ENCODE measurements around the gene CBX6. TPM values are rescaled to one million over a fixed set of nuclear protein-coding genes. Genes with fewer than 3 reads are reported as not detected.

The CBX6 gene
- polyA plus RNA-seq, 2 of the 4 experiments (the other 2 are of a cell fraction), result 9.8 to 24.0 TPM

- H3K9me3 ChIP-seq, result no peaks in the 10 kb centered on the region
- no peak overlapping the region for H3K4me3 ChIP-seq
- CTCF ChIA-PET, result interaction anchor here (1.1 to 2.6 kb wide), 5 partner anchors 17 to 54 kb away, joined by 3 to 10 read pairs (median 6); no protein-coding TSS in a partner anchor
- ATAC-seq (no peak), DNase-seq (ENCODE audit: low read depth in 1 of 2, low spot score in 1 of 2) (no peak), FAIRE-seq (no peak)
- H3K27ac ChIP-seq, result no peak overlapping the region
- POLR2A ChIA-PET, result no interaction called here
- no peaks in the 10 kb centered on the region for H3K4me1 ChIP-seq
- 47% methylated on average over 8 of the region's 8 CpGs for WGBS (ENCODE audit: missing lambda C conversion rate)
- no peak overlapping the region for H3K4me2 ChIP-seq
- no peak for TF ChIP-seq MYC (IDR thresholded peaks at IDR 0.05; ENCODE audit: borderline replicate concordance, low read length)
- TF ChIP-seq MAZ (IDR thresholded peaks at IDR 0.05; ENCODE audit: borderline replicate concordance, low read depth, low read length), result no peak
- TF ChIP-seq ZC3H11A (IDR thresholded peaks at IDR 0.05), result no peak
- TF ChIP-seq SMC3 (IDR thresholded peaks at IDR 0.05), result no peak
- TF ChIP-seq FOSL2 (IDR thresholded peaks at IDR 0.05), result no peak
- TF ChIP-seq FOSL2 (CRISPR knock-in tag; IDR thresholded peaks at IDR 0.05), result no peak
- TF ChIP-seq RFX5 (IDR thresholded peaks at IDR 0.05), result no peak
- TF ChIP-seq ZSCAN20 (CRISPR knock-in tag; IDR thresholded peaks at IDR 0.05), result no peak
- TF ChIP-seq ESRRA (IDR thresholded peaks at IDR 0.05; ENCODE audit: borderline replicate concordance, low read length), result no peak
- no peak for TF ChIP-seq JUNB (IDR thresholded peaks at IDR 0.05)
- TF ChIP-seq ATOH8 (CRISPR knock-in tag; IDR thresholded peaks at IDR 0.05; ENCODE audit: low read depth), result no peak
- TF ChIP-seq CBX8 (IDR thresholded peaks at IDR 0.05), result no peak
These were observed 52.0 kb downstream of the CBX6 start for GRCh38 chr22:38820020-38820419.

DNA sequence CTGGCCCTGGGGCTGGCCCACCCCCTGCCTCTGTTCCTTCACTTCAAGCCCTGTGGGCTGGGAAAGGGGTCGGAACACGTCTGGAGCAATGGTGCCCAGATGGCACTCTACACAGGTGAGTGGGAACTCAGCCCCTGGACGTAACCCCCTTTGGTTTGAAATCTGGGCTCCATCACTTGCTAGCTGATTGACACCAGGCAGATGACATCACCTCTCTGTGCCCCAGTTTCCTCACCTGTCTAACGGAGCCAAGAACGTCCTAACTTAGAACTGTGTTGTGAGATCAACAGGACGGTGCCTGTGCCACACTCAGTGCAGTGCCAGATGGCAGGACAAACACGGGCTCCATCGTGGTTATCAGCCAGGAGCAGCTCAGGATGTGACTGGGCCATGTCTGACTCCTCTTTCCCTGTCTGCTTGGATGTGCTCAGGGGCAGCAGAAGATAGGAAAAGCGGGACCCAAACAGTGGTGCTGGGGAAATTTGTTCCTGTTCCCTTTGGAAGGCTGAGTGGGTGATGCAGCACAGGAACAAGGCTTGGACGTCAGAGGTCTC is 52.6 kb downstream of the CBX6 start:
- Histone ChIP-seq H3K9me3 (no peaks in the 10 kb centered on the region), H3K27ac (no peak overlapping the region), H3K4me2 (no peak overlapping the region), H3K4me1 (no peaks in the 10 kb centered on the region), H3K4me3 (no peak overlapping the region)
- no peak for ATAC-seq
- no peak for FAIRE-seq
- ChIA-PET POLR2A (no interaction called here), CTCF (interaction anchor here (1.1 to 2.6 kb wide), 4 partner anchors 24 to 54 kb away, joined by 3 to 10 read pairs (median 7); partner anchors contain the start of gene NPTXR)
- WGBS (ENCODE audit: missing lambda C conversion rate), result 38% methylated on average over 8 of the region's 10 CpGs
- no peak for DNase-seq (ENCODE audit: low read depth in 1 of 2, low spot score in 1 of 2)
- TF ChIP-seq FOSL2 (IDR thresholded peaks at IDR 0.05), result no peak
- TF ChIP-seq FOSL2 (CRISPR knock-in tag; IDR thresholded peaks at IDR 0.05), result no peak
- TF ChIP-seq, protein P1, sequence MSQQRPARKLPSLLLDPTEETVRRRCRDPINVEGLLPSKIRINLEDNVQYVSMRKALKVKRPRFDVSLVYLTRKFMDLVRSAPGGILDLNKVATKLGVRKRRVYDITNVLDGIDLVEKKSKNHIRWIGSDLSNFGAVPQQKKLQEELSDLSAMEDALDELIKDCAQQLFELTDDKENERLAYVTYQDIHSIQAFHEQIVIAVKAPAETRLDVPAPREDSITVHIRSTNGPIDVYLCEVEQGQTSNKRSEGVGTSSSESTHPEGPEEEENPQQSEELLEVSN (IDR thresholded peaks at IDR 0.05; ENCODE audit: borderline replicate concordance, low read depth), result no peak
- TF ChIP-seq FOXS1 (CRISPR knock-in tag; IDR thresholded peaks at IDR 0.05), result no peak
- TF ChIP-seq JUNB (IDR thresholded peaks at IDR 0.05), result no peak
- no peak for TF ChIP-seq GATA3 (IDR thresholded peaks at IDR 0.05; ENCODE audit: borderline replicate concordance)
- TF ChIP-seq ZSCAN20 (CRISPR knock-in tag; IDR thresholded peaks at IDR 0.05), result no peak
- TF ChIP-seq, protein P2, sequence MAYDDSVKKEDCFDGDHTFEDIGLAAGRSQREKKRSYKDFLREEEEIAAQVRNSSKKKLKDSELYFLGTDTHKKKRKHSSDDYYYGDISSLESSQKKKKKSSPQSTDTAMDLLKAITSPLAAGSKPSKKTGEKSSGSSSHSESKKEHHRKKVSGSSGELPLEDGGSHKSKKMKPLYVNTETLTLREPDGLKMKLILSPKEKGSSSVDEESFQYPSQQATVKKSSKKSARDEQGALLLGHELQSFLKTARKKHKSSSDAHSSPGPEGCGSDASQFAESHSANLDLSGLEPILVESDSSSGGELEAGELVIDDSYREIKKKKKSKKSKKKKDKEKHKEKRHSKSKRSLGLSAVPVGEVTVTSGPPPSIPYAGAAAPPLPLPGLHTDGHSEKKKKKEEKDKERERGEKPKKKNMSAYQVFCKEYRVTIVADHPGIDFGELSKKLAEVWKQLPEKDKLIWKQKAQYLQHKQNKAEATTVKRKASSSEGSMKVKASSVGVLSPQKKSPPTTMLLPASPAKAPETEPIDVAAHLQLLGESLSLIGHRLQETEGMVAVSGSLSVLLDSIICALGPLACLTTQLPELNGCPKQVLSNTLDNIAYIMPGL (CRISPR knock-in tag; IDR thresholded peaks at IDR 0.05; ENCODE audit: borderline replicate concordance), result no peak
- no peak for TF ChIP-seq HEYL (CRISPR knock-in tag; IDR thresholded peaks at IDR 0.05)
- no peak for TF ChIP-seq CBX8 (IDR thresholded peaks at IDR 0.05)
- no peak for TF ChIP-seq RAD21 (conservative IDR thresholded peaks at IDR 0.05 in 1 of 2, IDR thresholded peaks at IDR 0.05 in 1 of 2)
- no peak for TF ChIP-seq NFE2L2 (conservative IDR thresholded peaks at IDR 0.05; ENCODE audit: low read length)
- TF ChIP-seq CHD2 (IDR thresholded peaks at IDR 0.05; ENCODE audit: low read length, partially characterized antibody), result no peak
- TF ChIP-seq CHD4 (IDR thresholded peaks at IDR 0.05; ENCODE audit: borderline replicate concordance), result no peak
- no peak for TF ChIP-seq NPAS2 (CRISPR knock-in tag; IDR thresholded peaks at IDR 0.05; ENCODE audit: borderline replicate concordance)
- no peak for TF ChIP-seq HOXB13 (CRISPR knock-in tag; IDR thresholded peaks at IDR 0.05; ENCODE audit: low read depth)
- no peak for TF ChIP-seq SMC3 (IDR thresholded peaks at IDR 0.05)
- no peak for TF ChIP-seq HOXB5 (CRISPR knock-in tag; IDR thresholded peaks at IDR 0.05)
- no peak for TF ChIP-seq MAZ (IDR thresholded peaks at IDR 0.05; ENCODE audit: borderline replicate concordance, low read depth, low read length)
- TF ChIP-seq EHMT2 (IDR thresholded peaks at IDR 0.05; ENCODE audit: low read depth), result no peak
- no peak for TF ChIP-seq MAFK (IDR thresholded peaks at IDR 0.05; ENCODE audit: partially characterized antibody)

Data from A549 (cell line).